ENCODE data around the gene KIAA0586. TPM values are rescaled to one million over a fixed set of nuclear protein-coding genes. Genes with fewer than 3 reads are reported as not detected.

The KIAA0586 gene
- polyA plus RNA-seq, 1 of the 3 experiments (the other 2 are of a cell fraction), result 7.5 TPM

DNA sequence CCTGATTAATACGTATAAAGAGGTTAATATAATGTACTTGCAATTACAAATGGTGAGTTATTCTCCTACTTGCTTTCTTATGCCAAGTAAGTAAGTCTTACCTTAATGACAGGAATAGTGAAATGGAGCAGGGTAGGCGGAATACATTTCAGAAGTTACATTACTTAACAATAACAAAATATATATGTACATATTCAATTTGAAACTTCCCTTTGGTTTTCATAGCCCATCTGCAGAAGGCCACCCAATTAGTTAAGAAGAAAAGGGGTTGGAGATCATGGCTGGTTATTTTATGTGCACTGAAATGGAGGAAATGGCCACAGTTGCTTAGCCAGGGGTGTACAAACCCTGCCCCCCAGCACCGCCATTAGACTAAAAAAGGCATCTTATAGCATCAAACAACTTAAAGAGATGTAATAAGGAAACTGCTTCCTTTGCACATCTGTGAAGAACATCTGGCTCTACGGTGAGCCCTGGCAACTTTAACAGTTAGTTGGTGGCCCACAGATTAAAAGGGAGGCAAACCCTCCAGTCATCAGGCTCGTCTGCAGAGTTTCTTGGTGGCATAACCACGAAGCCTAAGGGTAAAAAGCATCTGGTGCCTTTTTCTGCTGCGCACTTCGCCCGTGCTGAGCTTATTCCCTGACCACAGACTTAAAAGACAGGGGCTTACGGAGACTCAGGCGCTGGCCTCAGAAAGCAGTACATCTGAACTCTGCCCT, 171.4 kb downstream of the KIAA0586 start:
- POLR2A ChIA-PET, result no interaction called here
- 78% methylated on average over 9 of the region's 11 CpGs for whole genome bisulfite sequencing (ENCODE audit: low lambda C conversion rate)

More for the DNA sequence above, 171.4 kb downstream of the KIAA0586 start:
- CTCF ChIA-PET, result no interaction called here
- H3K4me3 ChIP-seq (ENCODE audit: low read depth in 2 of 2, low read length in 1 of 2), result no peak overlapping the region
- no peak overlapping the region for H3K27ac ChIP-seq (ENCODE audit: low read depth in 2 of 2, low read length in 1 of 2)
- H3K9me3 ChIP-seq, result no peaks in the 10 kb centered on the region
- H3K36me3 ChIP-seq (replicated peaks in 1 of 2; ENCODE audit: control insufficient read depth in 1 of 2, insufficient read depth in 2 of 2, low read length in 1 of 2), result no peaks in the 10 kb centered on the region
- H3K4me2 ChIP-seq, result no peak overlapping the region
- H2AFZ ChIP-seq (ENCODE audit: low read depth), result no peak overlapping the region
- DNase-seq, result no peak
- H3K79me2 ChIP-seq (ENCODE audit: insufficient read depth), result no peaks in the 10 kb centered on the region
- H3K27me3 ChIP-seq (ENCODE audit: insufficient read depth), result no peaks in the 10 kb centered on the region
- no peaks in the 10 kb centered on the region for H3K9me2 ChIP-seq
- no peaks in the 10 kb centered on the region for H3K4me1 ChIP-seq (ENCODE audit: control insufficient read depth in 1 of 2, insufficient read depth in 2 of 2, low read depth in 1 of 2, low read length in 1 of 2)
- H3F3A ChIP-seq (replicated peaks; ENCODE audit: insufficient read depth), result no peaks in the 10 kb centered on the region
- no peak overlapping the region for H3K9ac ChIP-seq
- TF ChIP-seq MAX (IDR thresholded peaks at IDR 0.05; ENCODE audit: low read depth) (no peak), JUND (IDR thresholded peaks at IDR 0.05) (no peak), RAD21 (IDR thresholded peaks at IDR 0.05; ENCODE audit: low read length) (no peak), MXI1 (IDR thresholded peaks at IDR 0.05; ENCODE audit: low read depth, low read length) (no peak), USF1 (IDR thresholded peaks at IDR 0.05; ENCODE audit: borderline replicate concordance, low read depth) (no peak), TEAD4 (IDR thresholded peaks at IDR 0.05; ENCODE audit: borderline replicate concordance, insufficient read depth) (no peak), GATA2 (CRISPR knock-in tag; IDR thresholded peaks at IDR 0.05) (no peak), MEF2A (IDR thresholded peaks at IDR 0.05; ENCODE audit: borderline replicate concordance, low read depth) (no peak), FOXJ3 (CRISPR knock-in tag; IDR thresholded peaks at IDR 0.05) (no peak), EP300 (IDR thresholded peaks at IDR 0.05; ENCODE audit: borderline replicate concordance in 1 of 2, low read depth in 1 of 2, low read length in 1 of 2) (no peak), CHD2 (IDR thresholded peaks at IDR 0.05; ENCODE audit: low read length, partially characterized antibody) (no peak), REST (IDR thresholded peaks at IDR 0.05; ENCODE audit: low read depth, low read length) (no peak), NRF1 (IDR thresholded peaks at IDR 0.05; ENCODE audit: low read depth, low read length) (no peak), TCF12 (IDR thresholded peaks at IDR 0.05) (no peak), SMC3 (IDR thresholded peaks at IDR 0.05; ENCODE audit: low read depth, low read length) (no peak), TAF1 (IDR thresholded peaks at IDR 0.05; ENCODE audit: borderline replicate concordance, low read depth, low read length) (no peak), POLR2AphosphoS5 (IDR thresholded peaks at IDR 0.05; ENCODE audit: low read depth, low read length) (no peak), SIN3A (IDR thresholded peaks at IDR 0.05; ENCODE audit: borderline replicate concordance, low read depth, low read length) (no peak), RFX5 (IDR thresholded peaks at IDR 0.05; ENCODE audit: low read length) (no peak)
- TF ChIP-seq, protein P1, sequence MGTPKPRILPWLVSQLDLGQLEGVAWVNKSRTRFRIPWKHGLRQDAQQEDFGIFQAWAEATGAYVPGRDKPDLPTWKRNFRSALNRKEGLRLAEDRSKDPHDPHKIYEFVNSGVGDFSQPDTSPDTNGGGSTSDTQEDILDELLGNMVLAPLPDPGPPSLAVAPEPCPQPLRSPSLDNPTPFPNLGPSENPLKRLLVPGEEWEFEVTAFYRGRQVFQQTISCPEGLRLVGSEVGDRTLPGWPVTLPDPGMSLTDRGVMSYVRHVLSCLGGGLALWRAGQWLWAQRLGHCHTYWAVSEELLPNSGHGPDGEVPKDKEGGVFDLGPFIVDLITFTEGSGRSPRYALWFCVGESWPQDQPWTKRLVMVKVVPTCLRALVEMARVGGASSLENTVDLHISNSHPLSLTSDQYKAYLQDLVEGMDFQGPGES (IDR thresholded peaks at IDR 0.05; ENCODE audit: low read depth, low read length), result no peak
- H4K20me1 ChIP-seq (ENCODE audit: insufficient read depth), result no peaks in the 10 kb centered on the region
